ENCODE measurements around the gene GNE.
"Not testable (repeated sequence)": the region's sequence is repeated elsewhere in the genome, so short reads cannot be mapped to it uniquely, and the experiment has no call there.

GNE gene

GRCh38 chr9:36273354-36273753 lies 15.1 kb upstream of the GNE start:
- not testable (repeated sequence) for DNase-seq (ENCODE audit: low spot score)

- no peak for DNase-seq (ENCODE audit: low spot score)
These were observed 9.8 kb upstream of the GNE start for GRCh38 chr9:36268007-36268427.

GRCh38 chr9:36264896-36265295 lies 6.6 kb upstream of the GNE start:
- no peak for DNase-seq (ENCODE audit: low spot score)

- DNase-seq (ENCODE audit: low spot score) = no peak
These were observed 5.4 kb upstream of the GNE start for GRCh38 chr9:36263683-36264082.

- no peak for DNase-seq (ENCODE audit: low spot score)
These were observed 817 bp upstream of the GNE start for GRCh38 chr9:36258996-36259533.

- DNase-seq (ENCODE audit: low spot score) = no peak
These were observed 6.8 kb downstream of the GNE start for GRCh38 chr9:36251428-36251827.

- no peak for DNase-seq (ENCODE audit: low spot score)
These were observed 8.2 kb downstream of the GNE start for GRCh38 chr9:36250079-36250478.

- no peak for DNase-seq (ENCODE audit: low spot score)
These were observed 9.1 kb downstream of the GNE start for GRCh38 chr9:36249189-36249588.

GRCh38 chr9:36248061-36248460 lies 10.2 kb downstream of the GNE start:
- not testable (repeated sequence) for DNase-seq (ENCODE audit: low spot score)

GRCh38 chr9:36247356-36247755 lies 10.9 kb downstream of the GNE start:
- DNase-seq (ENCODE audit: low spot score) = no peak

- DNase-seq (ENCODE audit: low spot score) = no peak
These were observed 12.3 kb downstream of the GNE start for GRCh38 chr9:36245906-36246305.

- DNase-seq (ENCODE audit: low spot score) = not testable (repeated sequence)
These were observed 18.6 kb downstream of the GNE start for GRCh38 chr9:36239675-36240074.

GRCh38 chr9:36239205-36239604 lies 19.0 kb downstream of the GNE start:
- not testable (repeated sequence) for DNase-seq (ENCODE audit: low spot score)

- no peak for DNase-seq (ENCODE audit: low spot score)
These were observed 21.0 kb downstream of the GNE start for GRCh38 chr9:36237230-36237629.

GRCh38 chr9:36222449-36222848 lies 35.8 kb downstream of the GNE start:
- DNase-seq (ENCODE audit: low spot score) = no peak

GRCh38 chr9:36221667-36222066 lies 36.6 kb downstream of the GNE start:
- no peak for DNase-seq (ENCODE audit: low spot score)

GRCh38 chr9:36218411-36218901 lies 39.8 kb downstream of the GNE start:
- no peak for DNase-seq (ENCODE audit: low spot score)

- no peak for DNase-seq (ENCODE audit: low spot score)
These were observed 40.2 kb downstream of the GNE start for GRCh38 chr9:36218011-36218410.

GRCh38 chr9:36217256-36217968 lies 40.8 kb downstream of the GNE start:
- no peak for DNase-seq (ENCODE audit: low spot score)

GRCh38 chr9:36214571-36214970 lies 43.7 kb downstream of the GNE start:
- no peak for DNase-seq (ENCODE audit: low spot score)

GRCh38 chr9:36213989-36214388 lies 44.3 kb downstream of the GNE start:
- DNase-seq (ENCODE audit: low spot score) = no peak

GRCh38 chr9:36213387-36213786 lies 44.9 kb downstream of the GNE start:
- DNase-seq (ENCODE audit: low spot score) = no peak

- no peak for DNase-seq (ENCODE audit: low spot score)
These were observed 46.7 kb downstream of the GNE start for GRCh38 chr9:36211510-36211909.

- no peak for DNase-seq (ENCODE audit: low spot score)
These were observed 47.5 kb downstream of the GNE start for GRCh38 chr9:36210722-36211121.
